Measurements from ENCODE around the gene HERC3.
"Not testable (repeated sequence)": the region's sequence is repeated elsewhere in the genome, so short reads cannot be mapped to it uniquely, and the experiment has no call there.

The HERC3 gene

DNA sequence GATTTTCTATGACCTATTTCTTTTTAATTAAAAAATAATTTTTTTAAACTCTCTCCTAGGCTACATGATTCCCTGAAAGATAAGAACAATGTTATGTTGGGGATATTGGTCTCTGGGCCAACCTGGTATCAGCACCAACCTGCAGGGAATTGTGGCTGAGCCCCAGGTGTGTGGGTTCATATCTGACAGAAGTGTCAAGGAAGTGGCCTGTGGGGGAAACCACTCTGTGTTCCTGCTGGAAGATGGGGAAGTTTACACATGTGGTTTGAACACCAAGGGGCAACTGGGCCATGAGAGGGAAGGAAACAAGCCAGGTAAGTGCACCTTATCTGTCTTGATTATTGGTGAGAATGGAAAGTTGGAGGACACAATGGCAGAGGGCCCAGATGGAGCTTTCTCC lies 13.5 kb downstream of the HERC3 start:
- Histone ChIP-seq H3K9ac (ENCODE audit: low read length in 5 of 5) (no peak overlapping the region), H3K27ac (ENCODE audit: low read depth, low read length) (no peak overlapping the region), H3K4me1 (ENCODE audit: control insufficient read depth in 5 of 5, insufficient read depth in 5 of 5, low read length in 5 of 5) (peaks cover 0 to 10% (median 4%) of the 10 kb centered on the region in 5 donors)

DNA sequence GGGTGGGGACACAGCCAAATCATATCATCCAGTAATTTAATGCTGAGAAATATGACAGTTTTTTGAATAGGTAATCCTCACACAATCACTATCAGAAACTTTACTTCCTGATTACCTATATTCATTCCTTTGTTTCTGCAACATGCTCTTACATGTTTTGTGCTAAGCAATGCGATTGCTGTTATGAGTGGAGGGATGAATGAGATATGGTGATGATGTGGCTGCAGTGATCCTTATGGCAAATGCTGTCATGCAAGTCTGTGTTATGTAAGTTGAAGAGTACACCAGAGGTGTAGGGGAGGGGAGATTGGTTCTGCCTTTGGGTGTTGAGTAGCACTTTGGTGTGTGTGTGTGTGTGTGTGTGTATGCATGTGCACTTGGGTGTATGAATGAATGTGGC lies 14.6 kb downstream of the HERC3 start:
- Histone ChIP-seq H3K36me3 (ENCODE audit: control insufficient read depth in 5 of 5, insufficient read depth in 5 of 5, low read length in 5 of 5) (peaks cover 7 to 32% (median 19%) of the 10 kb centered on the region in 5 donors), H3K9ac (ENCODE audit: low read length in 5 of 5) (no peak overlapping the region), H3K27me3 (ENCODE audit: control insufficient read depth in 5 of 5, insufficient read depth in 4 of 5, low read length in 5 of 5) (no peaks in the 10 kb centered on the region), H3K9me3 (ENCODE audit: control insufficient read depth in 5 of 5, low read length in 5 of 5) (no peaks in the 10 kb centered on the region), H3K4me3 (ENCODE audit: low read depth in 1 of 5, low read length in 5 of 5) (no peak overlapping the region), H3K27ac (ENCODE audit: low read depth, low read length) (no peak overlapping the region), H3K4me1 (ENCODE audit: control insufficient read depth in 5 of 5, insufficient read depth in 5 of 5, low read length in 5 of 5) (peaks cover 0 to 19% (median 14%) of the 10 kb centered on the region in 5 donors)

More for the DNA sequence above, 13.5 kb downstream of the HERC3 start:
- peaks cover 7 to 32% (median 19%) of the 10 kb centered on the region in 5 donors for H3K36me3 ChIP-seq (ENCODE audit: control insufficient read depth in 5 of 5, insufficient read depth in 5 of 5, low read length in 5 of 5)
- H3K27me3 ChIP-seq (ENCODE audit: control insufficient read depth in 5 of 5, insufficient read depth in 4 of 5, low read length in 5 of 5) = no peaks in the 10 kb centered on the region
- H3K4me3 ChIP-seq (ENCODE audit: low read depth in 1 of 5, low read length in 5 of 5) = no peak overlapping the region
- H3K9me3 ChIP-seq (ENCODE audit: control insufficient read depth in 5 of 5, low read length in 5 of 5) = no peaks in the 10 kb centered on the region

DNA sequence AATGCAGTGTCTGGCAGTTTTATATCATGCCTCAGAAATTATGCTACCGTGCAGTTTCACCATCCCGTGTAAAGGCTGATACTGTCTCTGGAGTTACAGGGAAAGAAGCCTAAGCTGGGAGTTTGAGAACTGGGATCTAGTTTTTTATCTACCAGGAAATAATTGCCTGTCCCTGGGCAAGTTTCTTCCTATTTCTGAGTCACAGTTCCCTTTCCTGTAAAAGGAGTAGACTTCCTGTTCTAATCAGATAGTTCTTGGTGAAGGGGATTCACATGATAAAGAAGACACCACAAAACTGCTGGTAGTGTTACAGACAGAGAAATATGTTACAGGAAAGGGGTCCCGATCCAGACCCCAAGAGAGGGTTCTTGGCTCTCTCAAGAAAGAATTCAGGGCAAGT lies 17.1 kb downstream of the HERC3 start:
- Histone ChIP-seq H3K9me3 (ENCODE audit: control insufficient read depth in 5 of 5, low read length in 5 of 5) (no peaks in the 10 kb centered on the region), H3K4me1 (ENCODE audit: control insufficient read depth in 5 of 5, insufficient read depth in 5 of 5, low read length in 5 of 5) (peaks cover 0 to 28% (median 23%) of the 10 kb centered on the region in 5 donors), H3K36me3 (ENCODE audit: control insufficient read depth in 5 of 5, insufficient read depth in 5 of 5, low read length in 5 of 5) (peaks cover 7 to 32% (median 19%) of the 10 kb centered on the region in 5 donors), H3K27ac (ENCODE audit: low read depth, low read length) (no peak overlapping the region), H3K9ac (ENCODE audit: low read length in 5 of 5) (no peak overlapping the region), H3K27me3 (ENCODE audit: control insufficient read depth in 5 of 5, insufficient read depth in 4 of 5, low read length in 5 of 5) (no peaks in the 10 kb centered on the region), H3K4me3 (ENCODE audit: low read depth in 1 of 5, low read length in 5 of 5) (no peak overlapping the region)

DNA sequence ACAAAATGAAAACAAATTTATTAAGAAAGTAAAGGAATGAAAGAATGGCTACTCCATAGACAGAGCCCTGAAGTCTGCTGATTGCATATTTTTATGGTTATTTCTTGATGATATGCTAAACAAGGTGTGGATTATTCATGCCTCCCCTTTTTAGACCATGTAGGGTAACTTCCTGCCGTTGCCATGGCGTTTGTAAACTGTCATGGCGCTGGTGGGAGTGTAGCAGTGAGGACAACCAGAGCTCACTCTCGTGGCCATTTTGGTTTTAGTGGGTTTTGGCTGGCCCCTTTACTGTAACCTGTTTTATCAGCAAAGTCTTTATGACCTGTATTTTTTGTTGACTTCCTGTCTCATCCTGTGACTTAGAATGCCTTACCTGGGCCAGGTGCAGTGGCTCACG lies 17.5 kb downstream of the HERC3 start:
- not testable (repeated sequence) for H3K9me3 ChIP-seq (ENCODE audit: control insufficient read depth in 5 of 5, low read length in 5 of 5); H3K9ac ChIP-seq (ENCODE audit: low read length in 5 of 5); H3K27ac ChIP-seq (ENCODE audit: low read depth, low read length); H3K4me3 ChIP-seq (ENCODE audit: low read depth in 1 of 5, low read length in 5 of 5); H3K27me3 ChIP-seq (ENCODE audit: control insufficient read depth in 5 of 5, insufficient read depth in 4 of 5, low read length in 5 of 5)
- Histone ChIP-seq H3K36me3 (ENCODE audit: control insufficient read depth in 5 of 5, insufficient read depth in 5 of 5, low read length in 5 of 5) (peaks cover 7 to 32% (median 19%) of the 10 kb centered on the region in 5 donors), H3K4me1 (ENCODE audit: control insufficient read depth in 5 of 5, insufficient read depth in 5 of 5, low read length in 5 of 5) (peaks cover 0 to 28% (median 23%) of the 10 kb centered on the region in 5 donors)

DNA sequence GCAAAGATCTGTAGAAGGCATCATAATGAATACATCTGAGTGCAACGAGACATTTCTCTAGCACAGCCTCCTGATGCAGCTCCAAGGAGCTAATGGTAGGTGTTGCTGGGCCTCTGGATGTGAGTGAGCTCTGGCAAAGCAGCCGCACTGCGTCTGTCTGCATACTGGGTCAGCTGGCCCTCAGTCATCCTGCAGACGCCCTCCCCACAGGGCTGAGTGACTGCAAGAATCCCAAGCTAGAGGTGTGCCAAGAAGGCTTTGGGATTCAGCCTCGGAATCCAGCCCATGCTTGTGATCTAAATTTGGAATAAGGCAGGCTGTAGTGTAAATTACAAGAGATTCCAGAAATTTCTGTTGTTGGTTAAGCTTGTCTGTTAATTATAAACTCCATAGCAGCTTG lies 18.5 kb downstream of the HERC3 start:
- Histone ChIP-seq H3K4me1 (ENCODE audit: control insufficient read depth in 5 of 5, insufficient read depth in 5 of 5, low read length in 5 of 5) (peaks cover 0 to 28% (median 23%) of the 10 kb centered on the region in 5 donors), H3K36me3 (ENCODE audit: control insufficient read depth in 5 of 5, insufficient read depth in 5 of 5, low read length in 5 of 5) (peaks cover 7 to 31% (median 18%) of the 10 kb centered on the region in 5 donors), H3K9me3 (ENCODE audit: control insufficient read depth in 5 of 5, low read length in 5 of 5) (no peaks in the 10 kb centered on the region), H3K27me3 (ENCODE audit: control insufficient read depth in 5 of 5, insufficient read depth in 4 of 5, low read length in 5 of 5) (no peaks in the 10 kb centered on the region), H3K9ac (ENCODE audit: low read length in 5 of 5) (no peak overlapping the region), H3K27ac (ENCODE audit: low read depth, low read length) (no peak overlapping the region), H3K4me3 (ENCODE audit: low read depth in 1 of 5, low read length in 5 of 5) (no peak overlapping the region)

DNA sequence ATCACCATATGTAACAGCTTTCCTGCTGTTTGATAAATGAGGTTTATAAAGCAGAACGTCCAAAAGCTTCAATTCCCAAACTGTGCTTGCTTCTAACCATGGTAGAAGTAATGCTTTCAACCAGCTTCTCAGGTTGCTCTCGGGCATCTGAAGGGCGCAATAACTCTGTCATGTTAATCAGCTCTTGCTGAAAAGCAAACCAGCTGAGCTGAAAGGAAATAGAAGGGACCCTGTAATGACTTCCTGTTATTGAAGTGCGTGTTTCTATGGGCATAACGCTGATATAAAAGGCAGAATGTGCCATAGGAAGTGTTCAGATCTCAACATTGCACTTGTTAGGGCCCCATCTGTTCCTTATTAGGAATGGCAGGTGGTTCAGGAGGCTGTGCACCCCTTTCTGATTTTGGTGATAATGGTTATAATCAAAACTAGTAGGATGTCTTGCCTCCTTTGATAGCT lies 21.2 kb downstream of the HERC3 start:
- Histone ChIP-seq H3K4me1 (ENCODE audit: control insufficient read depth in 5 of 5, insufficient read depth in 5 of 5, low read length in 5 of 5) (peaks cover 0 to 28% (median 27%) of the 10 kb centered on the region in 5 donors), H3K27me3 (ENCODE audit: control insufficient read depth in 5 of 5, insufficient read depth in 4 of 5, low read length in 5 of 5) (no peaks in the 10 kb centered on the region), H3K4me3 (ENCODE audit: low read depth in 1 of 5, low read length in 5 of 5) (no peak overlapping the region), H3K36me3 (ENCODE audit: control insufficient read depth in 5 of 5, insufficient read depth in 5 of 5, low read length in 5 of 5) (peaks cover 0 to 7% (median 3%) of the 10 kb centered on the region in 5 donors), H3K9me3 (ENCODE audit: control insufficient read depth in 5 of 5, low read length in 5 of 5) (no peaks in the 10 kb centered on the region), H3K27ac (ENCODE audit: low read depth, low read length) (no peak overlapping the region), H3K9ac (ENCODE audit: low read length in 5 of 5) (no peak overlapping the region)

DNA sequence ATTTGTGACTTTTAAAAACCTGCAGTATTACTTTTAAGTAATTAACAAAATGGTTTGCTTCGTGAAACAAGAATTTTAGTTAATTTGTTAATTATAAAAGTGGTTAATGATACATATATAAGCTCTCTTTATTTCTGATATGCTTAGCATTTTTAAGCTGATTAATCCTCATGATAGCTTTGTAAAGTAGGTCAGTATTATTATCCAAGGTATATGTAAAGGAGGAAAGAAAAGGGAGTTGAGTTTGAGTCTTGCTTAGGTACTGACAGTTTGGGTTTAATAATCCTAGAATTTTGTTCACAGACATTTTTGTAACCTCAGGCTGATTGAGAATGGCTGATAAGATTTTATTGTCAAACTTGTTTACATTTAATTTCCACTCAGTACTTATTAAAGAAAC lies 21.8 kb downstream of the HERC3 start:
- Histone ChIP-seq H3K9ac (ENCODE audit: low read length in 5 of 5) (no peak overlapping the region), H3K36me3 (ENCODE audit: control insufficient read depth in 5 of 5, insufficient read depth in 5 of 5, low read length in 5 of 5) (peaks cover 0 to 3% (median 0%) of the 10 kb centered on the region in 5 donors), H3K4me3 (ENCODE audit: low read depth in 1 of 5, low read length in 5 of 5) (no peak overlapping the region), H3K27me3 (ENCODE audit: control insufficient read depth in 5 of 5, insufficient read depth in 4 of 5, low read length in 5 of 5) (no peaks in the 10 kb centered on the region), H3K9me3 (ENCODE audit: control insufficient read depth in 5 of 5, low read length in 5 of 5) (no peaks in the 10 kb centered on the region), H3K27ac (ENCODE audit: low read depth, low read length) (no peak overlapping the region), H3K4me1 (ENCODE audit: control insufficient read depth in 5 of 5, insufficient read depth in 5 of 5, low read length in 5 of 5) (peaks cover 0 to 28% (median 26%) of the 10 kb centered on the region in 5 donors)

DNA sequence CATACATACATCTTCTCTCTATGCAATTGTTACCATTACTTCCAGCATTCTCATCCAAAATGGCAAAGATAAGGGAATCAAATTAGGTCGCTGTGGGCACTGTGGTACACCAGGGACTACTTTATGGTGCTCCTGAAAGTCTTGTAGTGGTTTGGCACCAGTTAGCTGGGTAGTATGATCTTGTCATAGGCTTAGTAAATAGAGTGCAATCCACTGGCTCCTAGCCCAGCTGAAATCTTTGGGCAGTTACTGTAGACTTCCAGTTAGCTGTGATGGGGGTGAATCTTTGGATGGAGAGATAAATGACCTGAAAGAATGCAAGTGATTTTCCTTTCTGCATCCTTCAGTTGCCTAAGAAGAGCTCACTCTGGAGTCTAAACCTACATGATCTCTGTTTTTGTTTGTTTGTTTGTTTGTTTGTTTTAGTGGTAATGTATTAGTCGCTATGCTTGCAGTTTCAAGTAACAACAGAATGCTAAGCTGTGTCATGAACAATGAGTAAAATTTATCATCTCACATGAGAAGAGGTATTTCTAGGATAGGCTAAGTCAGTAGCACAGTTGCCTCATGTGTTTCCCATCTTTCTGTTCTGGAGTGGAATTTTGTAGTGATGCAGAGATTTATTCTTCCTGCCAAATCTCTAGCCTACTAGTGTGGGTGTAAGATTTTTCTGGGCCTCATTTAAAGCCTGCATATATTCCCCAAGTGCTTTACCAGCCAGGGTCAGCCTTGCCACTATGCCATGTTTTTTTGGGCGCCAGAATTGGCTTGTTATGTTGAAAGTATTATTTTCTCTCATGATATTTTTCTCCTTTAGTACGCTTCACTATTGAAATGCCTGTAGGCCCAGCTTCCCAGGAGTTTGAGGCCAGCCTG lies 24.2 kb downstream of the HERC3 start:
- Histone ChIP-seq H3K9ac (ENCODE audit: low read length in 5 of 5) (no peak overlapping the region), H3K36me3 (ENCODE audit: control insufficient read depth in 5 of 5, insufficient read depth in 5 of 5, low read length in 5 of 5) (no peaks in the 10 kb centered on the region), H3K9me3 (ENCODE audit: control insufficient read depth in 5 of 5, low read length in 5 of 5) (no peaks in the 10 kb centered on the region), H3K4me1 (ENCODE audit: control insufficient read depth in 5 of 5, insufficient read depth in 5 of 5, low read length in 5 of 5) (peaks cover 0 to 17% (median 14%) of the 10 kb centered on the region in 5 donors), H3K27ac (ENCODE audit: low read depth, low read length) (no peak overlapping the region), H3K4me3 (ENCODE audit: low read depth in 1 of 5, low read length in 5 of 5) (no peak overlapping the region), H3K27me3 (ENCODE audit: control insufficient read depth in 5 of 5, insufficient read depth in 4 of 5, low read length in 5 of 5) (no peaks in the 10 kb centered on the region)

DNA sequence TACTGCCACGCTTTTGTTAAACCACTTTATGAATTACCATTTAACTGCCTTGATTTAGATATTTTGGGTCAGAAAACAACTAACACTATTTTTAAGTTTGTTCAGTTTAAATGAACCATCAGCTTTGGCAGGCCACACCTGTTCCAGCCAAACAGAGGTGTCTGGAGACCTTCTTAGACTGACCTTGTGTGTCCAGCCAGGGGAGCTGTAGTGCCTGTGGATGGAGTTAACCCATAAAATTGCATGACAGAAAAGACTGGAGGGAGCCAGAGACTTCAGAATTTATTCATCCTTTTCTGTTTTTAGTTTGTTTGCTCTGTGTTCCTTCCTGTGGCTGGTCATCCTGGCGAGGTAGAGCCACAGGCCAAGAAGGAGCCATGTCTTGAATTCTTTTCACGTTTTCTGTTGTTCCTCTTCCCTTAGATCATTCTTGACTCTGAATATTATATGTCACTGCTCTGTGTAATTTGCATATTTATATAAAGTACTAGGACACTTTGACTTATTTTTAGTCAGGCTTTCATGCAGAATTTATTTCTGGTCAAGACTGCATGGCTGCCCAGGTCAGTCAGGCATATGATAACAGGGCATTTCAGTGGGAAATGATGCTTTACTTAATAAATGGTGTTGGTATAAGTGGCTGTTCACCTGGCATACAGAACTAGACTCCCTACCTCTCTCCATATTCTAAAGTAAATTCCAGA lies 26.7 kb downstream of the HERC3 start:
- Histone ChIP-seq H3K27ac (ENCODE audit: low read depth, low read length) (no peak overlapping the region), H3K4me1 (ENCODE audit: control insufficient read depth in 5 of 5, insufficient read depth in 5 of 5, low read length in 5 of 5) (peaks cover 0 to 6% (median 0%) of the 10 kb centered on the region in 5 donors), H3K27me3 (ENCODE audit: control insufficient read depth in 5 of 5, insufficient read depth in 4 of 5, low read length in 5 of 5) (no peaks in the 10 kb centered on the region), H3K9me3 (ENCODE audit: control insufficient read depth in 5 of 5, low read length in 5 of 5) (peaks cover under 1 to 3% (median 1%) of the 10 kb centered on the region in 5 donors), H3K4me3 (ENCODE audit: low read depth in 1 of 5, low read length in 5 of 5) (no peak overlapping the region), H3K9ac (ENCODE audit: low read length in 5 of 5) (no peak overlapping the region), H3K36me3 (ENCODE audit: control insufficient read depth in 5 of 5, insufficient read depth in 5 of 5, low read length in 5 of 5) (peaks cover 0 to 1% (median 0%) of the 10 kb centered on the region in 5 donors)

DNA sequence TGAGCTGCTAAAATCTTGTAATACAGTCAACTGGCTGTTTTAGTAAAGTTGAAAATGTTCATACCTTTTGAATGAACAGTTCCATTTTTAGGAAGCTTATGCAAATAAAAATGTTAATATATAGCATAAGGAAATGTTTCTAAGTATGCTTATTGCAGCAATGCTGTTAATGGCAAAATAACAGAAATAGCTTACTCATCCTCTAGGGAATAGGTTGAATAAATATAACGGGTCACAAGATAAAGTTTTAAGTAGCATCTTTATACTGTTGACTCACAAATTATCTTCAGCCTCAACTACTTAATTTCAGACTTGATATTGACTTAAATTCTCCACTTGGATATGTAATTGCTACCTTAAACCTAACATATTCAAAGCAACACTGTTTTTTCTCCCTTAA lies 27.7 kb downstream of the HERC3 start:
- Histone ChIP-seq H3K4me3 (ENCODE audit: low read depth in 1 of 5, low read length in 5 of 5) (no peak overlapping the region), H3K36me3 (ENCODE audit: control insufficient read depth in 5 of 5, insufficient read depth in 5 of 5, low read length in 5 of 5) (peaks cover 0 to 6% (median 0%) of the 10 kb centered on the region in 5 donors), H3K27ac (ENCODE audit: low read depth, low read length) (no peak overlapping the region), H3K9ac (ENCODE audit: low read length in 5 of 5) (no peak overlapping the region), H3K9me3 (ENCODE audit: control insufficient read depth in 5 of 5, low read length in 5 of 5) (peaks cover 5 to 7% (median 5%) of the 10 kb centered on the region in 5 donors), H3K27me3 (ENCODE audit: control insufficient read depth in 5 of 5, insufficient read depth in 4 of 5, low read length in 5 of 5) (no peaks in the 10 kb centered on the region), H3K4me1 (ENCODE audit: control insufficient read depth in 5 of 5, insufficient read depth in 5 of 5, low read length in 5 of 5) (peaks cover 0 to 6% (median 0%) of the 10 kb centered on the region in 5 donors)
